DMS53 (cell line): ENCODE data around the gene FYCO1.

Experiments used
- DNase-seq: peaks from one replicate; lab custom pipeline; 2025; lab: John Stamatoyannopoulos, UW

The FYCO1 gene

GRCh38 chr3:45984331-45985312 is 11.0 kb downstream of the FYCO1 start:
- no peak for DNase-seq

DNA sequence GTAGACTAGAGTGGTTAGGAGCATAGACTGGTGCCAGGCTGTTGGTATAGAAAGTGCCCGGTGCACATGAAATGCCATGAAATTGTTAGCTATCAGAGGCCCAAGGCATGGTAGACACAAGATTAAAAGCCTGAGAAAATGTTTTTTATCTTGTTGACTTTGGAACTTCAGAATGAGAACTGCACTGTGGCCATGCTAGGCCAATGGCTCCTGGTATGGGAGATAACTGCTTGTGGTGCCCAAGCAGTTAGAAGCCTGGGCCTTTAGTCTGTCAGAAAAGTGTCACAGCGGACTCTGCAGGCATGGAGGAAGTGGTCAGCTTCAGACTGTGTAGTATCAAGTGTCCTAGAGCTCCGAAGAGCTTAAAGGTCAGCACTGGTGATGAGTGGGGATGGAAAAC is 11.9 kb downstream of the FYCO1 start:
- no peak for DNase-seq

GRCh38 chr3:45981346-45982074 is 14.1 kb downstream of the FYCO1 start:
- DNase-seq, result no peak

DNA sequence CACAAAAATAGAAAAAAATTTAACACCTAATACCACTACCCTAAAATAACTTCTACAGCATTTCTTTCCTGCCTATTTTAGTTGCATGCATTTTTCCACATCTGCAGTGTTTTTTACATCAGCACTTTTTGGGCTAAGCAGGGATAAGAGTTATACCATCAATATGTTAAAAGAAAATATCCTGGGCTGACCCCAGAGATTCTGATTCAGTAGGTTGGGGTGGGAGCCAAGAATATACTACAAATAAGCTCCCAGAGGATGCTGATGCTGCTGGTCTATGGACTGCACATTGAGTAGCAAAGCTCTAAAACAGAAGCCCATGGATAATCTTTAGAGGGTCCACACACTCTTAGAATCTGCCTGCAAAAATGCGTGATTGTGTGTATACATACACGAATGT is 14.8 kb downstream of the FYCO1 start:
- DNase-seq, result no peak

GRCh38 chr3:45980229-45980813 is 15.3 kb downstream of the FYCO1 start:
- DNase-seq, result no peak

- no peak for DNase-seq
These were observed 16.2 kb downstream of the FYCO1 start for GRCh38 chr3:45979378-45979777.

GRCh38 chr3:45978006-45978761 is 17.4 kb downstream of the FYCO1 start:
- DNase-seq, result peak; percentile 67

- DNase-seq, result no peak
These were observed 19.2 kb downstream of the FYCO1 start for GRCh38 chr3:45976191-45977091.

- no peak for DNase-seq
These were observed 19.9 kb downstream of the FYCO1 start for GRCh38 chr3:45975686-45976085.

DNA sequence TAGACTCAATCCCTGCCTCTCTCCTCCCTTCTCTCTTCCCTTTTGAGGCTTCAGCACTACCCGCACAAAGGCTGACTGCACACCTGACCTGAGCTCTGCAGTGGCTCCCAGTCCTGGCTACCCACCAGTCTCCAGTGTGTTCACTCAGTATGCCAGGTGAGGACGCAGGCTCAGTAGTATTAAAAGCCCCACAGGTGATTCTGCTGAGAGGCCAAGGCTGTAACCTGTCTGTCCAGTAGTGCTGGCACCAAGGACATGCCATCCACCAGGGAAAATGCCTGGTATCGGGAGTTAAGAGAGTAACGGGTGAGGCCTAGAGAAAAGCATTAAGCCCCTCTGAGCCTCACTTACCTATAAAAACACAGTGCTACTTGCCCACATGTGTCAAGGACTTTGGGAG is 20.9 kb downstream of the FYCO1 start:
- DNase-seq, result no peak

GRCh38 chr3:45972534-45973402 is 22.9 kb downstream of the FYCO1 start:
- no peak for DNase-seq

GRCh38 chr3:45969953-45970352 is 25.7 kb downstream of the FYCO1 start:
- no peak for DNase-seq

GRCh38 chr3:45969116-45969515 is 26.5 kb downstream of the FYCO1 start:
- DNase-seq, result no peak

DNA sequence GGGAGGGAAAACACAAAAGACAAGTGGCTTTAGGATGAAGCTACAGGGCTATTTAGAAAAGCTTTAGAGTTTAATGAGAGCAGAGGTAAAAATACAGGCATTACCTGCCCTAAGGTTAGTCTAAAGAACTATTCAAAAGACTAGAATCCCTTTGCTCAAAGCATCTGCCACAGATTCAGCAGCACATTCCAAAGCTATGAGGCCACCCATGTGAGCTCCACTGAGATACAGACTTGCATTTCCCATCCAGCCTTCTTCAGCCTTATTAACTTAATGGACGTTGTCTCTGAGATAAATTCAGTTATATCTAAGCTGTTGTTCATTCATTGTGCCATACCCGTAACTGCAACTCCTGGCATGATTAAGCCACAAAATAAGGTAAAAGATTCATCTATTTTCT is 26.9 kb downstream of the FYCO1 start:
- DNase-seq, result no peak

GRCh38 chr3:45968149-45968548 is 27.5 kb downstream of the FYCO1 start:
- no peak for DNase-seq

DNA sequence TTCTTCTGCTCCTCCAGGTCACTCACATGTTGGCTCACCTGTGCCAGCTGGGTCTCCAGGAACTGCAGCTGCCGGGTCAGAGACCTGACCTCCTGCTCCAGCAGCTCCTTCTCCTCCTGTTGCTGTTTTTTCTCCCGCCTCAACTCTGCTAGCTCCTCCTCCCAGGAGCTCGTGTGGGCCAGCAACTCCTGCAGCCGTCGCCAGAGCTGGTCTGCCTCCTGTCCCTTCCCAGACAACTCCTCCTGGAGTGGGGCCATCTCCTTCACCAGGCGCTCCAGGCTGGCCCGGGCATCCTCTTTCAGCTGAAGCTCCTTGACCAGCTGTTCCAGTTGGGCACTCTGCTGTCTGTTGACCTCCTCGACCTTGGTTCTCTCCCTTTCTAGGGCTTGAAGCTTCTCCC is 27.9 kb downstream of the FYCO1 start:
- no peak for DNase-seq

DNA sequence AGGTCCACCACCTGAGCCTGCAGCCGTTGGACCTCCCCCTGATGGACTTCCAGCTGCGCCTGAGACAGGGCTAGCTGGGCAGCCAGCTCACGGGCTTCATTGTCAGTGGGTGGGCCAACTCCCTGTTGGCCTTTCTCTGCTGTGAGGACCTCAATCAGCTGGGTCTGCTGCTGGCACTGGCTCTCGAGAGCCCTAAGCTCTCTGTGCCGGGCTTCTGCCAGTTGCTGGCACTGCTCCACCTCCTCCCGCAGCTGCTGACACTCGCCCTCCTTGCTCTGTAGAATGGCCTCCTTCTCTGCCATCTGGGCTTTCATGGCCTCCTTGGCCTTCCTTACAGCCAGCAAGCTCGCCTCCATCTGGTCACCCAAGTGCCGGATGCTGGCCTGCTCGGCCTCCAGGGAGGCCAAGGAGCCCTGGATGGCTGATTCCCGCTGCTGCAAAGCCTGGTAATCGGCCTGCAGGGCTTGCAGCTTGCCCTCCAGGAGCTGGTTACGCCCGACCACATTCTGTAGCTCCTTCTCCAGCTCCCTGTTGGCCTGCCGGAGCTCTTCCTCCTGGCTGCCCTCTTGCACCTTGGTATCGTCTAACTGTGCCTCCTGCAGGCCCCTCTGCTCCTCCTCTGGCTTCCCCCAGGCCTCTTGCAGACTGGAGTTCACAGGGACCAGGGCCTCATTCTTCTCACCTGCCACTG is 28.5 kb downstream of the FYCO1 start:
- no peak for DNase-seq

- no peak for DNase-seq
These were observed 29.2 kb downstream of the FYCO1 start for GRCh38 chr3:45966371-45966791.

DNA sequence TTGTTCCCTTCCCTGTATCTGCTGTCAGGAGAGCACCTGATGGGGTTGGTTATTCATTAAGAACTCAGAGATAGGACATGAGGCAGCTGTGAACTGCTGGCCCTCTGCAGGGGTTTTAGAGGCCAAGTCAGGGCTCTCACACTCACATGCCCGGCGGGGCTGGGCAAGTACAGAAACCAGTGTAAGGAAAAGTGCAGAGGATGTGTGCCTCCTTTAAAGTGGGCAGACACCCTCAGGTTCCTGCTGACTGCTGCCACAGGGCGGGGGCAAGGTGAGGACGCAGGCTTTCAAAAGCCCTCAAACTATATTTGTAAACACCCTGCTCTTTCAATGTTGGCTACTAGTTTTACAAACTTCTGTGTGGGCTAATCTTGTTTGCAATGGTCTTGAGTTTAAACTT is 30.0 kb downstream of the FYCO1 start:
- no peak for DNase-seq
